DND-41 (cell line): ENCODE measurements around the gene HOXC10.

Source experiments
- ATAC-seq: fragments of 200-7000 bp; cut with Tn5 transposase; 3 replicates; pipeline ENCODE4 v1.9.1; 2021; ENCODE audit warnings: low read depth; ENCODE audit not compliant: insufficient read depth
- DNase-seq: peaks from one replicate; pipeline ENCODE4 v3.0.0-alpha.2; 2020
- H2AFZ ChIP-seq: 2 replicates; pipeline ENCODE4 v1.6.0; 2012; ENCODE audit warnings: low read depth, low read length
- H3K27ac ChIP-seq: 2 replicates; pipeline ENCODE4 v1.5.1; 2012; ENCODE audit warnings: low read length, inconsistent platforms
- H3K27me3 ChIP-seq: fragments of 200-600 bp; sonication (generic); 2 replicates; pipeline ENCODE4 v1.6.0; 2012; ENCODE audit warnings: low read length, mild to moderate bottlenecking, inconsistent platforms; ENCODE audit not compliant: insufficient read depth, poor library complexity
- H3K36me3 ChIP-seq: 2 replicates; pipeline ENCODE4 v1.5.1; 2012; ENCODE audit warnings: low read length, inconsistent platforms; ENCODE audit not compliant: insufficient read depth
- H3K4me1 ChIP-seq: 2 replicates; pipeline ENCODE4 v1.5.1; 2012; ENCODE audit warnings: mild to moderate bottlenecking, low read length; ENCODE audit not compliant: insufficient read depth
- H3K4me2 ChIP-seq: 2 replicates; pipeline ENCODE4 v1.6.0; 2012; ENCODE audit warnings: mild to moderate bottlenecking, moderate library complexity, low read length, inconsistent platforms; ENCODE audit not compliant: insufficient read depth
- H3K4me3 ChIP-seq, 2 experiments: fragments of 200-600 bp in 1 of 2; shearing (Covaris generic) in 1 of 2; 2 replicates each; pipeline ENCODE4 v1.5.1; 2012 to 2016; ENCODE audit warnings: inconsistent platforms in 2 of 2, low read length in 2 of 2, mild to moderate bottlenecking in 2 of 2, low read depth in 1 of 2, moderate library complexity in 1 of 2
- H3K79me2 ChIP-seq: 2 replicates; pipeline ENCODE4 v1.6.0; 2012; ENCODE audit warnings: low read length, inconsistent platforms; ENCODE audit not compliant: insufficient read depth
- H3K9ac ChIP-seq: 2 replicates; pipeline ENCODE4 v1.6.0; 2012; ENCODE audit warnings: low read depth, mild to moderate bottlenecking, inconsistent platforms, low read length, moderate library complexity
- H3K9me3 ChIP-seq: 2 replicates; pipeline ENCODE4 v1.5.1; 2012; ENCODE audit warnings: low read length, moderate library complexity, mild to moderate bottlenecking, inconsistent platforms; ENCODE audit not compliant: insufficient read depth, severe bottlenecking
- H4K20me1 ChIP-seq: 2 replicates; pipeline ENCODE4 v1.6.0; 2012; ENCODE audit warnings: low read length; ENCODE audit not compliant: insufficient read depth
- EZH2 ChIP-seq: IDR thresholded peaks from 3 replicates; pipeline ENCODE4 v1.6.1; 2012; ENCODE audit warnings: borderline replicate concordance, low read depth, mild to moderate bottlenecking, moderate library complexity, low read length, inconsistent platforms; ENCODE audit not compliant: severe bottlenecking
- TF ChIP-seq, protein P1 (sequence below): IDR thresholded peaks from 2 replicates; pipeline ENCODE4 v1.5.1; 2012; ENCODE audit warnings: borderline replicate concordance, low read length, moderate library complexity, mild to moderate bottlenecking; ENCODE audit not compliant: poor library complexity, severe bottlenecking; ENCODE audit errors: extremely low read depth

HOXC10 gene

GRCh38 chr12:54029529-54030441 lies 44.8 kb downstream of the HOXC10 start:
- no peak overlapping the region for H3K4me2 ChIP-seq
- DNase-seq (no peak), ATAC-seq (no peak)
- no peaks in the 10 kb centered on the region for H3K4me1 ChIP-seq
- no peaks in the 10 kb centered on the region for H4K20me1 ChIP-seq
- no peaks in the 10 kb centered on the region for H3K9me3 ChIP-seq
- no peak overlapping the region for H3K27ac ChIP-seq
- no peak overlapping the region for H3K4me3 ChIP-seq
- H3K79me2 ChIP-seq = no peaks in the 10 kb centered on the region
- no peaks in the 10 kb centered on the region for H3K36me3 ChIP-seq
- H3K27me3 ChIP-seq = peaks cover 27% of the 10 kb centered on the region
- TF ChIP-seq, protein P1, sequence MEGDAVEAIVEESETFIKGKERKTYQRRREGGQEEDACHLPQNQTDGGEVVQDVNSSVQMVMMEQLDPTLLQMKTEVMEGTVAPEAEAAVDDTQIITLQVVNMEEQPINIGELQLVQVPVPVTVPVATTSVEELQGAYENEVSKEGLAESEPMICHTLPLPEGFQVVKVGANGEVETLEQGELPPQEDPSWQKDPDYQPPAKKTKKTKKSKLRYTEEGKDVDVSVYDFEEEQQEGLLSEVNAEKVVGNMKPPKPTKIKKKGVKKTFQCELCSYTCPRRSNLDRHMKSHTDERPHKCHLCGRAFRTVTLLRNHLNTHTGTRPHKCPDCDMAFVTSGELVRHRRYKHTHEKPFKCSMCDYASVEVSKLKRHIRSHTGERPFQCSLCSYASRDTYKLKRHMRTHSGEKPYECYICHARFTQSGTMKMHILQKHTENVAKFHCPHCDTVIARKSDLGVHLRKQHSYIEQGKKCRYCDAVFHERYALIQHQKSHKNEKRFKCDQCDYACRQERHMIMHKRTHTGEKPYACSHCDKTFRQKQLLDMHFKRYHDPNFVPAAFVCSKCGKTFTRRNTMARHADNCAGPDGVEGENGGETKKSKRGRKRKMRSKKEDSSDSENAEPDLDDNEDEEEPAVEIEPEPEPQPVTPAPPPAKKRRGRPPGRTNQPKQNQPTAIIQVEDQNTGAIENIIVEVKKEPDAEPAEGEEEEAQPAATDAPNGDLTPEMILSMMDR = no peak
- TF ChIP-seq EZH2 = no peak
- no peak overlapping the region for H3K9ac ChIP-seq
- no peak overlapping the region for H2AFZ ChIP-seq

DNA sequence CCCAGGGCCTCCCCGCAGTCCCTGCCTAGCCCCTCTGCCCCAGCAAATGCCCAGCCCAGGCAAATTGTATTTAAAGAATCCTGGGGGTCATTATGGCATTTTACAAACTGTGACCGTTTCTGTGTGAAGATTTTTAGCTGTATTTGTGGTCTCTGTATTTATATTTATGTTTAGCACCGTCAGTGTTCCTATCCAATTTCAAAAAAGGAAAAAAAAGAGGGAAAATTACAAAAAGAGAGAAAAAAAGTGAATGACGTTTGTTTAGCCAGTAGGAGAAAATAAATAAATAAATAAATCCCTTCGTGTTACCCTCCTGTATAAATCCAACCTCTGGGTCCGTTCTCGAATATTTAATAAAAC lies 45.5 kb downstream of the HOXC10 start:
- no peak overlapping the region for H3K4me2 ChIP-seq
- TF ChIP-seq, protein P1 = no peak
- no peak for TF ChIP-seq EZH2
- H3K27me3 ChIP-seq = peaks cover 21% of the 10 kb centered on the region
- no peaks in the 10 kb centered on the region for H4K20me1 ChIP-seq
- H3K4me1 ChIP-seq = no peaks in the 10 kb centered on the region
- no peaks in the 10 kb centered on the region for H3K79me2 ChIP-seq
- no peaks in the 10 kb centered on the region for H3K9me3 ChIP-seq
- no peak overlapping the region for H3K4me3 ChIP-seq
- H3K27ac ChIP-seq = no peak overlapping the region
- ATAC-seq (no peak), DNase-seq (no peak)
- H3K36me3 ChIP-seq = no peaks in the 10 kb centered on the region
- no peak overlapping the region for H3K9ac ChIP-seq
- H2AFZ ChIP-seq = no peak overlapping the region

DNA sequence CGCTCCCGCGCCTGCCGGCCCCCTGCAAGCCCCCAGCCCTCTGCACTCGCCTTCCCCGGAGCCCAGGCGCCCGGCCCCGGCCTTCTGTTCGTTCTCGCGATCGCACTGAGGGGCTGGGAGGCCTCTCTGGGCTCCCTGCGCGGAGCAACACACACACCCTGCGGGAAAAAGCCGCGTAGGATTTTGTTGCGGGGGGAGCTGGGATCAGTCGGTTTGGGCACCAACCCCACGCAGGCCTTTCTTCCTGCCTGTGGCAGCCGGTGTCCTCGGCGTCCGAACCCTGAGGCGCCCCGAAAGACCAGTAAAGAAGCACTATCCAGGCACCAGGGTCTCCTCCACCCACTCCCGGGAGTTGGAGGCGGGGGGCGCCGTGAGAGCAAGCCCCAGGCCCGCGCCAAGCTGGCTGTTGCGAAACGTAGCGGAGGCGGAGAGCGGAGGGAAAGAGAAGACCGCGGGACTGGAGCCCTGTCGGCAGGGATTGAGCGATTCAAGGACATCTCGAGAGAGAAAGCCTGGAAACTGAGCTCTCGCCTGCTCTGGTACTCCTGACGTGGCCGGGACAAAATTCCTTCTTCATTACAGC lies 46.0 kb downstream of the HOXC10 start:
- Histone ChIP-seq H4K20me1 (no peaks in the 10 kb centered on the region), H3K9ac (no peak overlapping the region), H3K4me1 (no peaks in the 10 kb centered on the region), H3K36me3 (no peaks in the 10 kb centered on the region), H3K9me3 (no peaks in the 10 kb centered on the region), H3K27ac (no peak overlapping the region), H3K79me2 (no peaks in the 10 kb centered on the region), H3K4me2 (no peak overlapping the region), H3K4me3 (no peak overlapping the region), H3K27me3 (peaks cover 15% of the 10 kb centered on the region), H2AFZ (no peak overlapping the region)
- DNase-seq (no peak), ATAC-seq (no peak)
- TF ChIP-seq, protein P1 = no peak
- no peak for TF ChIP-seq EZH2

DNA sequence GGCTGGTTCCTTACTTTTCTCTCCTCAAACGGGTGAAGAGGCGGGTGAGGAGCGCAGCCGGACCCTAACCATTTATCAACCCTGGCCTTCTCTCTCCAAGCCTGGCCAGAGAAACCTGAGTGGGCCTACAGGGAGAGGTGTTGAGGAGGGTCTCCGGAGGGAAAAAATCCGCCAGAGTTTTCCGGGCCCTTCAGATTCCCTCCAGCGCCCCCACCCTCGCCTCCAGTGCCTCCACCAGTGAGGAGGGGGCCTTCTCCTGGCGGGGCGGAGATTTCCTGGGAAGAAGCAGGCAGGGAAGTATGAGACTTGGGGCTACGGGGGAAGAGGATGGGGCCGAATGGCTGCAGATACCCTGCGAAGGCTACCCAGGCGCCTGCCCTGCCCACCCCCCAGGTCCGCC lies 46.5 kb downstream of the HOXC10 start:
- H3K27ac ChIP-seq = no peak overlapping the region
- H3K4me3 ChIP-seq = no peak overlapping the region
- no peaks in the 10 kb centered on the region for H4K20me1 ChIP-seq
- H3K79me2 ChIP-seq = no peaks in the 10 kb centered on the region
- H3K4me1 ChIP-seq = no peaks in the 10 kb centered on the region
- TF ChIP-seq EZH2 = no peak
- TF ChIP-seq, protein P1 = no peak
- H3K36me3 ChIP-seq = no peaks in the 10 kb centered on the region
- DNase-seq (no peak), ATAC-seq (no peak)
- no peak overlapping the region for H2AFZ ChIP-seq
- H3K9me3 ChIP-seq = no peaks in the 10 kb centered on the region
- H3K27me3 ChIP-seq = peaks cover 11% of the 10 kb centered on the region
- H3K4me2 ChIP-seq = no peak overlapping the region
- H3K9ac ChIP-seq = no peak overlapping the region
